Measurements from ENCODE around the gene UBR3.

UBR3 gene

DNA sequence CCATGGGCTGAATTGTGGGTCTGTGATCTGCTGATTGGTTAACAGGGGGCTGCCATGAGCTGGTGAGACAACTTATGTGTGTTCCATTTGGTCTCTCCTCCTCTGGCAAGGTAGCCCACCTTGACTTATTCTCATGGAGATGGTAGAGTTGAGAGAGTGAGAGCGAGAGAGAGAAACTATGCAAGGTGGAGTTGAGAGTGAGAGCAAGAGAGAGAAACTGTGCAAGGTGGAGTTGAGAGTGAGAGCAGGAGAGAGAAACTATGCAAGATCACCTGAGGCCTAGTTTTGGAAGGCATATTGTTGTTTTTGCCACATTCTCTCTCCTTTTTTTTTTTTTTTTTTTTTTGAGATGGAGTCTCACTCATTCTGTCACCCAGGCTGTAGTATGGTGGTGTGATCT, 155.7 kb downstream of the UBR3 start:
- TF ChIP-seq NFIC (IDR thresholded peaks at IDR 0.05), result no peak
- TF ChIP-seq EGR1 (IDR thresholded peaks at IDR 0.05), result no peak
- TF ChIP-seq FOXM1 (IDR thresholded peaks at IDR 0.05; ENCODE audit: borderline replicate concordance, low read depth), result no peak
- no peak for TF ChIP-seq TAF1 (IDR thresholded peaks at IDR 0.05; ENCODE audit: low read depth)
- TF ChIP-seq, protein P1, sequence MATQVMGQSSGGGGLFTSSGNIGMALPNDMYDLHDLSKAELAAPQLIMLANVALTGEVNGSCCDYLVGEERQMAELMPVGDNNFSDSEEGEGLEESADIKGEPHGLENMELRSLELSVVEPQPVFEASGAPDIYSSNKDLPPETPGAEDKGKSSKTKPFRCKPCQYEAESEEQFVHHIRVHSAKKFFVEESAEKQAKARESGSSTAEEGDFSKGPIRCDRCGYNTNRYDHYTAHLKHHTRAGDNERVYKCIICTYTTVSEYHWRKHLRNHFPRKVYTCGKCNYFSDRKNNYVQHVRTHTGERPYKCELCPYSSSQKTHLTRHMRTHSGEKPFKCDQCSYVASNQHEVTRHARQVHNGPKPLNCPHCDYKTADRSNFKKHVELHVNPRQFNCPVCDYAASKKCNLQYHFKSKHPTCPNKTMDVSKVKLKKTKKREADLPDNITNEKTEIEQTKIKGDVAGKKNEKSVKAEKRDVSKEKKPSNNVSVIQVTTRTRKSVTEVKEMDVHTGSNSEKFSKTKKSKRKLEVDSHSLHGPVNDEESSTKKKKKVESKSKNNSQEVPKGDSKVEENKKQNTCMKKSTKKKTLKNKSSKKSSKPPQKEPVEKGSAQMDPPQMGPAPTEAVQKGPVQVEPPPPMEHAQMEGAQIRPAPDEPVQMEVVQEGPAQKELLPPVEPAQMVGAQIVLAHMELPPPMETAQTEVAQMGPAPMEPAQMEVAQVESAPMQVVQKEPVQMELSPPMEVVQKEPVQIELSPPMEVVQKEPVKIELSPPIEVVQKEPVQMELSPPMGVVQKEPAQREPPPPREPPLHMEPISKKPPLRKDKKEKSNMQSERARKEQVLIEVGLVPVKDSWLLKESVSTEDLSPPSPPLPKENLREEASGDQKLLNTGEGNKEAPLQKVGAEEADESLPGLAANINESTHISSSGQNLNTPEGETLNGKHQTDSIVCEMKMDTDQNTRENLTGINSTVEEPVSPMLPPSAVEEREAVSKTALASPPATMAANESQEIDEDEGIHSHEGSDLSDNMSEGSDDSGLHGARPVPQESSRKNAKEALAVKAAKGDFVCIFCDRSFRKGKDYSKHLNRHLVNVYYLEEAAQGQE (IDR thresholded peaks at IDR 0.05; ENCODE audit: low read depth), result no peak
- TF ChIP-seq, protein P2, sequence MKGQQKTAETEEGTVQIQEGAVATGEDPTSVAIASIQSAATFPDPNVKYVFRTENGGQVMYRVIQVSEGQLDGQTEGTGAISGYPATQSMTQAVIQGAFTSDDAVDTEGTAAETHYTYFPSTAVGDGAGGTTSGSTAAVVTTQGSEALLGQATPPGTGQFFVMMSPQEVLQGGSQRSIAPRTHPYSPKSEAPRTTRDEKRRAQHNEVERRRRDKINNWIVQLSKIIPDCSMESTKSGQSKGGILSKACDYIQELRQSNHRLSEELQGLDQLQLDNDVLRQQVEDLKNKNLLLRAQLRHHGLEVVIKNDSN (IDR thresholded peaks at IDR 0.05), result no peak
- TF ChIP-seq TEAD4 (IDR thresholded peaks at IDR 0.05), result no peak
- no peak for TF ChIP-seq ZBTB7A (IDR thresholded peaks at IDR 0.05; ENCODE audit: low read depth)

DNA sequence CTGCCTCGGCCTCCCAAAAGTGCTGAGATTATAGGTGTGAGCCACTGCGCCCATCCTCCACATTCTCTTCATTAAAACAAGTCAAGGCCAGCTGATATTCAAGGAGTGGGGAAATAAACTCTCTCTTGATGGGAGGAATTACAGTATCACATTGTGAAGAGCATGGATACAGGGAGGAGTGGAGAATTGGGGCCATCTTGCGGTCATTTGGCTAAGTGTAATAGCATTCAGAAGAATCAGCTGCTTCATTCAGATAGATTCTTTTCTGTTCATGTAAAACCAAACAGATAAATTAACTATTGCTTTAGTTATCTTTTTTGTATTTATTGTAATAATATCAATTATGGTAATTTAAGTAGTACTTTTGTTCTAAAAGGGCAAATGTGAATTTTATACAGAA, 156.3 kb downstream of the UBR3 start:
- TF ChIP-seq CEBPB (IDR thresholded peaks at IDR 0.05) (no peak), EP300 (IDR thresholded peaks at IDR 0.05; ENCODE audit: borderline replicate concordance) (no peak), TAF1 (IDR thresholded peaks at IDR 0.05; ENCODE audit: low read depth) (no peak), NFIC (IDR thresholded peaks at IDR 0.05) (no peak), TEAD4 (IDR thresholded peaks at IDR 0.05) (no peak), FOXM1 (IDR thresholded peaks at IDR 0.05; ENCODE audit: borderline replicate concordance, low read depth) (no peak), YY1 (IDR thresholded peaks at IDR 0.05; ENCODE audit: low read depth) (no peak)
- TF ChIP-seq, protein P3, sequence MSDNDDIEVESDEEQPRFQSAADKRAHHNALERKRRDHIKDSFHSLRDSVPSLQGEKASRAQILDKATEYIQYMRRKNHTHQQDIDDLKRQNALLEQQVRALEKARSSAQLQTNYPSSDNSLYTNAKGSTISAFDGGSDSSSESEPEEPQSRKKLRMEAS (IDR thresholded peaks at IDR 0.05), result no peak
- TF ChIP-seq, protein P2 (IDR thresholded peaks at IDR 0.05), result no peak

DNA sequence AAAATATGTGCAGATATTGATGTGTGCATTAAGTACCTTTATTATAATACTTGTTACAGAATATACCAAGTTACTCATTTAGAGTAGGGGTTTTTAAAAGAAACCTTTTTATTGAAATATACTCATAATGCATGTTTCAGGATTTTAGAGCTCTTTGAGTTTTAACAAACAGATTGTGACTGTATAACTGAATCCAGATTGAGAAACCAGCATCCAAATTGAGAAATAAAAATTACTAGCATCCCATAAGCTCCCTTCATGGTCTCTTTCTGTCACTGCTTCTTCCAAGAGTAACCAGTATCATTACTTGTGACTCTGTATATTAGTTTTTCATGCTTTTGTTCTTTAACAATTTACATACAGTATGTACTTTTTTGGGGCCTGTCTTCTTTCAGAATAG, 156.9 kb downstream of the UBR3 start:
- TF ChIP-seq, protein P1 (IDR thresholded peaks at IDR 0.05; ENCODE audit: low read depth), result no peak
- TF ChIP-seq, protein P3 (IDR thresholded peaks at IDR 0.05), result no peak
- TF ChIP-seq NFIC (IDR thresholded peaks at IDR 0.05) (no peak), ZBTB7A (IDR thresholded peaks at IDR 0.05; ENCODE audit: low read depth) (no peak), EGR1 (IDR thresholded peaks at IDR 0.05) (no peak), CEBPB (IDR thresholded peaks at IDR 0.05) (no peak), TAF1 (IDR thresholded peaks at IDR 0.05; ENCODE audit: low read depth) (no peak), TCF12 (IDR thresholded peaks at IDR 0.05; ENCODE audit: low read depth) (no peak), CREB1 (IDR thresholded peaks at IDR 0.05; ENCODE audit: low read depth) (no peak), RAD21 (IDR thresholded peaks at IDR 0.05; ENCODE audit: low read depth) (no peak), TEAD4 (IDR thresholded peaks at IDR 0.05) (no peak), YY1 (IDR thresholded peaks at IDR 0.05; ENCODE audit: low read depth) (no peak), EP300 (IDR thresholded peaks at IDR 0.05; ENCODE audit: borderline replicate concordance) (no peak), FOXM1 (IDR thresholded peaks at IDR 0.05; ENCODE audit: borderline replicate concordance, low read depth) (no peak)
- TF ChIP-seq, protein P2 (IDR thresholded peaks at IDR 0.05), result no peak

DNA sequence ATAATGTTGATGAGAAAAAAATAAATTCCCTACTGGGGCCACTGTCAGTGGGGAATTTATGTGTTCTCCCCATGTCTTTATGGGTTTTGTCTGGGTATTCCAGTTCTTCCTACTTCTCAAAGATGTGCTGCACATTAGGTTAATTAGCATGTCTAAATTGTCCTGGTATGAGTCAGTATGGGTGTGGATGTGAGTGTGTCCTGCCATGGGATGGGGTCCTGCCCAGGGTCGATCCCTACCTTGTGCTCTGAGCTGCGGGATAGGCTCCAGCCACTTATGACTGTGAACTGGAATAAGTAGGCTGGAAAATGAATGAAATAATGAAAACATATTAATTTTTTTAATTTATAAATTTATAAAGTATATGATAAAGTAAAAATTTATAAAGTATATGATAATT, 167.5 kb downstream of the UBR3 start:
- TF ChIP-seq, protein P3 (IDR thresholded peaks at IDR 0.05), result no peak
- TF ChIP-seq, protein P2 (IDR thresholded peaks at IDR 0.05), result no peak
- TF ChIP-seq NFIC (IDR thresholded peaks at IDR 0.05), result no peak
- no peak for TF ChIP-seq EP300 (IDR thresholded peaks at IDR 0.05; ENCODE audit: borderline replicate concordance)
- TF ChIP-seq FOXM1 (IDR thresholded peaks at IDR 0.05; ENCODE audit: borderline replicate concordance, low read depth), result no peak
- TF ChIP-seq ZBTB7A (IDR thresholded peaks at IDR 0.05; ENCODE audit: low read depth), result no peak
- TF ChIP-seq CREB1 (IDR thresholded peaks at IDR 0.05; ENCODE audit: low read depth), result no peak
- no peak for TF ChIP-seq YY1 (IDR thresholded peaks at IDR 0.05; ENCODE audit: low read depth)
- TF ChIP-seq RAD21 (IDR thresholded peaks at IDR 0.05; ENCODE audit: low read depth), result no peak
- no peak for TF ChIP-seq TEAD4 (IDR thresholded peaks at IDR 0.05)
- TF ChIP-seq TAF1 (IDR thresholded peaks at IDR 0.05; ENCODE audit: low read depth), result no peak
- no peak for TF ChIP-seq CEBPB (IDR thresholded peaks at IDR 0.05)
